OCI-LY7 (cell line): ENCODE results near the gene RAB3D.

Source experiments
- CTCF ChIP-seq: fragments of 200-600 bp; sonication (generic); conservative IDR thresholded peaks from 2 replicates; pipeline ENCODE4 v1.5.1; 2014; ENCODE audit warnings: mild to moderate bottlenecking, antibody characterized with exemption, low read length, moderate library complexity, mixed read lengths
- EZH2phosphoT487 ChIP-seq: fragments of 200-600 bp; sonication (generic); IDR thresholded peaks from 2 replicates; pipeline ENCODE4 v1.6.1; 2018; ENCODE audit warnings: low read depth, borderline replicate concordance, mild to moderate bottlenecking, mixed run types, antibody characterized with exemption, low read length, moderate library complexity, mixed read lengths

DNA sequence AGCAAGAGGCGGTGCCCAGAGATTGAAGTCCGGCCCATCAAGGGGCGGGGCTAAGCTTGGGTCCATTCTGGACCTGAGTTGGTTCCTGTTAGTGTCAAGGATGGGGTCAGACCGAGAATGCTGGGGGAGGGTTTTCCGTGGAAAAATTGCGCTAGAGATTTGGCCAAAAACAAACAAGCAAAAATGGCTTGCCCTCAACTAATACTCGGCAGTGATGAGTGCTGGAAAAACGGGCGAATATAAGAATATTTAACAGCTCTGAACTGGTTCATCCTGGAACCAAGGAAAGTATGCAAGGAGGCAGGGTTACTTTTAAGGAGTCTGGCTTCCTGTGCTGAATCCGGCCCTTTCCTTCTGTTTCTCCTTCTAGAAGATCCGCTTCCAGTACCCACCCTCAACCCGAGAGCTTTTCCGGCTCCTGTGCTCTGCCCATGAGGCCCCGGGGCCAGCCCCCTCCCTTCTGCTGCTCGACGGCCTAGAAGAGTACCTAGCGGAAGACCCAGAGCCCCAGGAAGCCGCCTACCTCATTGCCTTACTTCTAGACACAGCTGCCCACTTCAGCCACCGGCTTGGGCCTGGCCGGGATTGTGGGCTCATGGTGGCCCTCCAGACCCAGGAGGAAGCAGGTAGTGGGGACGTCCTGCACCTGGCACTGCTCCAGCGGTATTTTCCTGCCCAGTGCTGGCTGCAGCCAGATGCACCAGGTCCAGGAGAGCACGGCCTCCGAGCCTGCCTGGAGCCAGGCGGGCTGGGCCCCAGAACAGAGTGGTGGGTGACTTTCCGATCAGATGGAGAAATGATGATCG lies 35.9 kb upstream of the RAB3D start:
- TF ChIP-seq CTCF (no peak), EZH2phosphoT487 (no peak)
